GM18511 (cell line): ENCODE results near the gene ZSCAN5A.
"Not testable (repeated sequence)": the region's sequence is repeated elsewhere in the genome, so short reads cannot be mapped to it uniquely, and the experiment has no call there.

Experiments
- ATAC-seq: cut with Tn5 transposase; IDR thresholded peaks from one replicate; pipeline ENCODE4 v1.9.1; 2021; ENCODE audit warnings: mild to moderate bottlenecking, moderate library complexity; ENCODE audit not compliant: unreplicated experiment

The ZSCAN5A gene

GRCh38 chr19:56217039-56217949, 97.3 kb downstream of the ZSCAN5A start:
- ATAC-seq: no peak

- ATAC-seq: no peak
Measured at GRCh38 chr19:56211718-56212117, 102.9 kb downstream of the ZSCAN5A start.

- not testable (repeated sequence) for ATAC-seq
Measured at GRCh38 chr19:56210036-56210435, 104.6 kb downstream of the ZSCAN5A start.

GRCh38 chr19:56209091-56209490, 105.5 kb downstream of the ZSCAN5A start:
- ATAC-seq: no peak

- ATAC-seq: not testable (repeated sequence)
Measured at GRCh38 chr19:56207581-56207980, 107.1 kb downstream of the ZSCAN5A start.

- no peak for ATAC-seq
Measured at GRCh38 chr19:56201973-56202372, 112.7 kb downstream of the ZSCAN5A start, which contains the start of gene ZSCAN5C. TSS of gene ZSCAN5C (plus strand) at chr19:56202273. CDS start at chr19:56205914, 3,641 bp downstream.

DNA sequence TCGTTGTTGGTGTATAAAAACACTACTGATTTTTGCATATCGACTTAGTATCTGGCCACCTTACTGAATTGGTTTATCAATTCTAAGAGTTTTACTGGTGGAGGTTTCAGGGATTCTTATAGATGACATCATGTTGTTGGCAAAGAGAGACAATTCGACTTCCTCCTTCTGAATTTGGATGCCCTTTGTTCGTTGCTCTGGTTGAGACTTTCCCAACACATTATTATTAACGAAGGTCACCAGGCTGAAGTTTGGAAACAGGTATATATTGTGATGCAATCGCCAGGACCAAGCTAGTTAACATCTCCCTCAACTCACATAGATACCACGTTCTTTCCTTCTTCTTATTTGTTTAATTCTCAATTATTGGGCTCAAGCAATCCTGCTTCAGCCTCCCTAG, 115.0 kb downstream of the ZSCAN5A start:
- ATAC-seq: no peak

GRCh38 chr19:56197646-56198045, 117.0 kb downstream of the ZSCAN5A start, which contains the start of gene ZSCAN5B:
TSS of gene ZSCAN5B (minus strand) at chr19:56197783. CDS start at chr19:56193052, 4,731 bp downstream.
- not testable (repeated sequence) for ATAC-seq

- ATAC-seq: no peak
Measured at GRCh38 chr19:56193981-56194640, 120.5 kb downstream of the ZSCAN5A start.

GRCh38 chr19:56191711-56192110, 122.9 kb downstream of the ZSCAN5A start:
- ATAC-seq: no peak

DNA sequence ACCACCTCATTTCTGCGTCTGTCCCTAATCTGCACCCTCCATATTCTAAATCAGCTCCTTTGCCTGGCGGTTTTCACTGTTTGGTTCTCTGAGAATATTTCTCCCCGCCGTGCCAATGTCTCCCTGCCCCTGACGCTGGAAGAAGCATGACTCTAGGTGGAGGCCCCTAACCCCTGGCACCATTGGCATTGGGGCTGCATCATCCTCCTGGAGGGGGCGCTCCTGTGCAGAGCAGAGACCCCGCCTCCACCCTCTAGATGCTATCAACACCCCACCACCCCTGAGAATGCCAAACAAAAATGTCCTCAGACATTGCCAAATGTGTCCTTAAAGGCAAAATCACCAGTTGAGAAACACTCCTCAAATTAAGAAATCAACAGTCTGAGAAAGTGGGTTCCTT, 123.5 kb downstream of the ZSCAN5A start:
- no peak for ATAC-seq

DNA sequence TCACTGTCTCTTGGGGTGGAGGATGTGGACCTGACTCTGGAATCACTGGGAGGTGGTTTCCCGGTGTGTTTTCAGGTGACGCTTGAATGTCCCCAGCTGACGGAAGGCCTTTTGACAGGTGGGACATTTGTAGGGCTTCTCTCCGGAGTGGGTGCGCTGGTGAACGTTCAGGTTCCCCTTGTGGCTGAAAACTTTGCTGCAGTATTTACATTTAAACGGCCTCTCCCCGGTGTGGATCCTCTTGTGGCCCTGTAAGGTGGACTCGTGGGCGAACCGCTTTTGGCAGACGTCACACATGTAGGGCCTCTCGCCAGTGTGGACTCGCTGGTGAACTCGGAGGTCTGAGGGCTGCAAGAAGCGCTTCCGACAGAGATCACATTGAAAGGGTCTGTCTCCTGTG, 124.9 kb downstream of the ZSCAN5A start:
- ATAC-seq: no peak

DNA sequence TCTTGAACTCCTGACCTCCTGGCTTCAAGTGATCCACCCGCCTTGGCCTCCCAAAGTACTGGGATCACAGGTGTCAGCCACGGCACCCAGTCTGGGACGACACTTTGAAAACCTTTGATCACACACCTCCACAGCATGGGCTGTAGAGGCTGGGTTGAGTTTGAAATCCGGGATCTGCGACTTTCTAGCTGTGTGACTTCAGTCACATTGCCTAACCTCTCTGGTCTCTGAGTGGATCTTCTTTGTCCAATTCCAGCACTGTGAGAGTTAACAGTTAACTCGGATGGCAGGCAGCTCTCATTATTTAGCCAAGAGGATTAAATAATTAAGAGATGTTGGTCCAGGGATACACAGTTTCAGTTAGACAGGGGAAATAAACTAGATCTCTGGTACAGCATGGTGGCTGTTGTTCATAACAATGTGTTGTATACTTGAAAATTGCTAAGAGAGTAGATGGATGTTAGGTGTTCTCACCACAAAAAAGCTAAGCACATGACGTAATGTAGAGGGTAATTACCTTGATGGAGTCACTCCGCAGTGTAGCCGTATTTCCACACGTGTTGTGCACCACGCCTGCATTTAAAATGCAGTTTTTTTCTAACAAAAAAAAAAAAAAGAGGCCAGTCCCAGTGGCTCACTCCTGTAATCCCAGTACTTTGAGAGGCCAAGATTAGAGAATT, 136.9 kb downstream of the ZSCAN5A start:
- ATAC-seq: no peak

- ATAC-seq: no peak
Measured at GRCh38 chr19:56176881-56177280, 137.8 kb downstream of the ZSCAN5A start.

GRCh38 chr19:56176310-56176709, 138.3 kb downstream of the ZSCAN5A start:
- not testable (repeated sequence) for ATAC-seq

DNA sequence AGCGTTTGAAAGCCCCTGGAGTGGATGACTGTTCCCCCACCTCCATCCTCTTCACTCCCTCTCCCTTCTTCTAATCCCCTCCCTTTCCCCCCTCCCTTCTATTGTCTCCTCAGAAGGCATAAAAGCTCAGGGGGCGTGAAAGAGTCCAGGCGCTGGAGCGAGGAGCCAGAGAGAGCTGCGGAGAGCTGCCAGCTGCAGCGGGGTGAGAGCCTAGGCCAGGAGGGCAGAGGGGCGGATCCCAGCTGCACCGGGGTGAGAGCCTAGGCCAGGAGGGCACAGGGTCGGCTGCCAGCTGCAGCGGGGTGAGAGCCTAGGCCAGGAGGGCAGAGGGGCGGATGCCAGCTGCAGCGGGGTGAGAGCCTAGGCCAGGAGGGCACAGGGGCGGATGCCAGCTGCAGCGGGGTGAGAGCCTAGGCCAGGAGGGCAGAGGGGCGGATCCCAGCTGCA, 138.8 kb downstream of the ZSCAN5A start, which contains the start of gene GALP:
Gene GALP (plus strand): TSS at position 148 of the 447 bp plus-strand sequence. CDS start 1,101 bp downstream, outside the sequence.
- not testable (repeated sequence) for ATAC-seq

GRCh38 chr19:56174550-56174949, 140.1 kb downstream of the ZSCAN5A start:
- no peak for ATAC-seq

DNA sequence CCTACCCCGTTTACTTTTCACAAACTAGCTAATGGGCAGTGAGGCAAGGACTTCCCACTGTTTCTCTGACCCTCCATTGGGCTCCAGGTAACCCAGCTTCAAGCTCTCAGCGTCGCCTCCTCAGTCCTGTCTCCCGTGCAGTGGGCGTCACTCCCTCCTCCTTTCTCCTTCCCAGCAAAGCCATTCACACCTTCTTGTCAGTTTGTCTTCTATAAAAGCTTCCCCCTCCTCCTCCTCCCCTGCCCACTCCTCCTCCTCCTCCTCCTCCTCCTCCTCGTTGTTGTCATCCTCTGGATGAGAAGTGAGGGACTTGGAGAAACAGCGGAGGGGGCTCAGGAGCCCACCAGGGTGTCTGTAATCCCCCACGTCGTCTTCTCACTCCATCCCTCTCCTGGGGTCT, 140.6 kb downstream of the ZSCAN5A start:
- ATAC-seq: no peak
